Endodermal cell (in vitro differentiated cells): Measurements from ENCODE around the gene TKT. TPM values are rescaled to one million over a fixed set of nuclear protein-coding genes. Genes with fewer than 3 reads are reported as not detected.
A peak's percentile ranks its signal among the peaks of the same experiment; 100 is the strongest.

Experiments used
- DNase-seq: peaks from one replicate; pipeline ENCODE4 v3.0.0-alpha.2; 2017
- H3K27ac ChIP-seq: 2 replicates; pipeline ENCODE4 v1.5.1; 2013; ENCODE audit warnings: mild to moderate bottlenecking, low read depth, low read length, moderate library complexity
- H3K27me3 ChIP-seq: 2 replicates; pipeline ENCODE4 v1.6.1; 2013; ENCODE audit warnings: mild to moderate bottlenecking, low read length, moderate library complexity; ENCODE audit not compliant: insufficient read depth, control insufficient read depth, poor library complexity, severe bottlenecking
- H3K36me3 ChIP-seq: 2 replicates; pipeline ENCODE4 v1.7.0; 2013; ENCODE audit warnings: mild to moderate bottlenecking, low read length, moderate library complexity; ENCODE audit not compliant: control insufficient read depth, insufficient read depth
- H3K4me1 ChIP-seq: one replicate; pipeline ENCODE4 v1.7.0; 2013; ENCODE audit warnings: low read length; ENCODE audit not compliant: control insufficient read depth, insufficient read depth
- H3K4me3 ChIP-seq: 2 replicates; pipeline ENCODE4 v1.5.1; 2013; ENCODE audit warnings: mild to moderate bottlenecking, low read length, moderate library complexity
- H3K9ac ChIP-seq: 2 replicates; pipeline ENCODE4 v1.6.1; 2013; ENCODE audit warnings: mild to moderate bottlenecking, low read length, moderate library complexity; ENCODE audit not compliant: poor library complexity, severe bottlenecking; ENCODE audit errors: extremely low read depth
- H3K9me3 ChIP-seq: 2 replicates; pipeline ENCODE4 v1.6.1; 2013; ENCODE audit warnings: mild to moderate bottlenecking, low read length, moderate library complexity; ENCODE audit not compliant: control insufficient read depth
- H3K27ac Mint-ChIP-seq: 2 replicates; pipeline ENCODE4 v1.8.0; 2020; ENCODE audit warnings: mixed read lengths
- H3K27me3 Mint-ChIP-seq: 2 replicates; pipeline ENCODE4 v1.8.0; 2021; ENCODE audit warnings: mild to moderate bottlenecking, mixed read lengths; ENCODE audit not compliant: insufficient read depth
- H3K36me3 Mint-ChIP-seq: 2 replicates; pipeline ENCODE4 v1.8.0; 2020; ENCODE audit warnings: low read depth, mixed read lengths
- H3K4me1 Mint-ChIP-seq: 2 replicates; pipeline ENCODE4 v1.8.0; 2020; ENCODE audit warnings: mixed read lengths
- H3K4me3 Mint-ChIP-seq: 2 replicates; pipeline ENCODE4 v1.8.0; 2020; ENCODE audit warnings: mild to moderate bottlenecking, moderate library complexity, mixed read lengths
- H3K9me3 Mint-ChIP-seq: 2 replicates; pipeline ENCODE4 v1.8.0; 2020; ENCODE audit warnings: mild to moderate bottlenecking, mixed read lengths
- WGBS, 2 experiments: methylation state at CpG; one replicate each; pipeline versions ENCODE4 v1.1.5 to v1.1.7; 2013; ENCODE audit warnings: missing lambda C conversion rate in 2 of 2, mixed read lengths in 1 of 2; ENCODE audit not compliant: insufficient coverage in 1 of 2, insufficient read length in 1 of 2; 5-methylcytosine and 5-hydroxymethylcytosine counted together
- total RNA-seq, 2 donors: library from RNA; stranded (reverse); fragmentation: NEBNext Ultra II Directional in 1 of 2; extraction: Animal tissue kit (Norgen Biotek cat#: 25700) in 1 of 2; gene quantifications; 2 replicates in 1 of 2; 3 replicates in 1 of 2; pipeline ENCODE4 v1.2.1, GENCODE V29; 2021
- TF ChIP-seq, protein P1 (sequence below): fragments of 200-600 bp; sonication (generic); conservative IDR thresholded peaks from 2 replicates; pipeline ENCODE4 v1.5.0; 2021; ENCODE audit warnings: antibody characterized with exemption, mild to moderate bottlenecking

The TKT gene
- total RNA-seq, 2 donors from 2014 or later = 373 to 472 TPM

DNA sequence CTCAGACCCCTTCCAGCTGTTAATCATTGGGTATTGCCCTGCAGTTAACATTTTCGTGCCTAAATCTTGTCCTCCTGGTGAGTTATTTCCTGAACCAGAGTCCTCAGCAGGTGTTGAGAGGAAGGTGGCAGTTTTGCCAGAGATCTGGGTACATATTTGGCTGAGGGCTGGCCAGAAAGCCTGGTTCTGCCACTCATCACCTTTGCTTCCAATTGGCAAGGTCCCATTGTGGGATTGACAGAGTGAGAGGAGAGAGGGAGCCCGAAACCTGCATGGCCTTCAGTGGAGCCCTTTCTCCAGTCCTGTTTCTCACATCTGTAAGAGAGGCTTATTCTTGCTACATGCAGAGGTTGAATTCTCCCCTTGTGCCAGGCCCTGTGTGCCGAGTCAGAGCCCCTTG is 8.9 kb upstream of the TKT start:
- H3K9me3 ChIP-seq = no peaks in the 10 kb centered on the region
- 80 to 83% methylated on average over 1 to 3 of the region's 3 CpGs for WGBS, 2 experiments
- no peak overlapping the region for H3K27ac ChIP-seq
- no peak overlapping the region for H3K4me3 ChIP-seq
- H3K36me3 ChIP-seq = no peaks in the 10 kb centered on the region
- Mint-ChIP-seq H3K9me3 (no peaks in the 10 kb centered on the region), H3K27me3 (no peaks in the 10 kb centered on the region), H3K4me1 (peaks cover 18% of the 10 kb centered on the region), H3K27ac (no peak overlapping the region), H3K4me3 (no peak overlapping the region), H3K36me3 (no peaks in the 10 kb centered on the region)
- peak; percentile 52 for DNase-seq
- H3K27me3 ChIP-seq = no peaks in the 10 kb centered on the region
- TF ChIP-seq, protein P1, sequence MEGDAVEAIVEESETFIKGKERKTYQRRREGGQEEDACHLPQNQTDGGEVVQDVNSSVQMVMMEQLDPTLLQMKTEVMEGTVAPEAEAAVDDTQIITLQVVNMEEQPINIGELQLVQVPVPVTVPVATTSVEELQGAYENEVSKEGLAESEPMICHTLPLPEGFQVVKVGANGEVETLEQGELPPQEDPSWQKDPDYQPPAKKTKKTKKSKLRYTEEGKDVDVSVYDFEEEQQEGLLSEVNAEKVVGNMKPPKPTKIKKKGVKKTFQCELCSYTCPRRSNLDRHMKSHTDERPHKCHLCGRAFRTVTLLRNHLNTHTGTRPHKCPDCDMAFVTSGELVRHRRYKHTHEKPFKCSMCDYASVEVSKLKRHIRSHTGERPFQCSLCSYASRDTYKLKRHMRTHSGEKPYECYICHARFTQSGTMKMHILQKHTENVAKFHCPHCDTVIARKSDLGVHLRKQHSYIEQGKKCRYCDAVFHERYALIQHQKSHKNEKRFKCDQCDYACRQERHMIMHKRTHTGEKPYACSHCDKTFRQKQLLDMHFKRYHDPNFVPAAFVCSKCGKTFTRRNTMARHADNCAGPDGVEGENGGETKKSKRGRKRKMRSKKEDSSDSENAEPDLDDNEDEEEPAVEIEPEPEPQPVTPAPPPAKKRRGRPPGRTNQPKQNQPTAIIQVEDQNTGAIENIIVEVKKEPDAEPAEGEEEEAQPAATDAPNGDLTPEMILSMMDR = no peak
- H3K4me1 ChIP-seq = peaks cover 3% of the 10 kb centered on the region
- H3K9ac ChIP-seq = no peak overlapping the region

DNA sequence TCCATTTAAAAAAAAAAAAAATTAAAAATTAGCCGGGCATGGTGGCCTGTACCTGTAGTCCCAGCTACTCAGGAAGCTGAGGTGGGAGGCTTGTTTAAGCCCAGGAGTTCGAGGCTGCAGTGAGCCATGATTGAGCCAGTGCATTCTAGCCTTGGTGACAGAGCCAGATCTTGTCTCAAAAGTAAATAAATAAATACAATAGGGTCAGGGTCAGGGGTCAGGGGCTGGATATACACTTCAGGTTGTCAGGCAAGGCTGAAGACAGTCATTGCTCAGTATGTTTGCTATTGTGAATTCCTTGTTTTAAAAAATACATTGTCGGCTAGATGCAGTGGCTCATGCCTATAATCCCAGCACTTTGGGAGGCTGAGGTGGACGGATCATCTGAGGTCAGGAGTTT is 8.1 kb upstream of the TKT start:
- peaks cover 5% of the 10 kb centered on the region for H3K4me1 ChIP-seq
- no peaks in the 10 kb centered on the region for H3K27me3 ChIP-seq
- H3K27ac ChIP-seq = no peak overlapping the region
- no peaks in the 10 kb centered on the region for H3K9me3 Mint-ChIP-seq
- DNase-seq = no peak
- no peak overlapping the region for H3K4me3 Mint-ChIP-seq
- H3K36me3 ChIP-seq = no peaks in the 10 kb centered on the region
- peaks cover 25% of the 10 kb centered on the region for H3K4me1 Mint-ChIP-seq
- H3K4me3 ChIP-seq = no peak overlapping the region
- TF ChIP-seq, protein P1 = no peak
- H3K9ac ChIP-seq = no peak overlapping the region
- no peaks in the 10 kb centered on the region for H3K36me3 Mint-ChIP-seq
- no peaks in the 10 kb centered on the region for H3K27me3 Mint-ChIP-seq
- H3K27ac Mint-ChIP-seq = no peak overlapping the region
- no peaks in the 10 kb centered on the region for H3K9me3 ChIP-seq
- WGBS, 2 experiments = 92 to 95% methylated on average over 2 to 4 of the region's 4 CpGs

DNA sequence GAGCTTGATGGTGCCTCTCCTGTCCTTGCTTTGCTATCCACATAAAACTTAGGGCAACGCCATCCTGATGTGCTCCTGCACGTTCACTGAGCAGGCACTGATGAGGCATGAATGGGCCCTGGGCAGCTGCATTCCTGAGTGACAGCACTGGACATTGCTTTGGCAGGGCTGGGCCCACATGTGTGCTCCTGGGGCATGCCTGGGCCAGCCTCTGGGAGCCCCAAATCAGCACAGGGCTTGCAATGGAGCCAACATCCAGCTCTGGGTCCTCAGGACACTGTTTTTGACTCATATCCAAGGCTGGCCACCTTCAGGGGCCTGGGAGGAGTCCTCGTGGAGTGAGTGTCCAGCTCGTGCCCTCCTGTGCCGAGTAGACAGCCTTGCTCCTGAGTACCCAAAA is 5.9 kb upstream of the TKT start:
- Histone ChIP-seq H3K9me3 (no peaks in the 10 kb centered on the region), H3K27ac (no peak overlapping the region), H3K36me3 (no peaks in the 10 kb centered on the region), H3K27me3 (no peaks in the 10 kb centered on the region), H3K9ac (no peak overlapping the region), H3K4me1 (peaks cover 9% of the 10 kb centered on the region), H3K4me3 (no peak overlapping the region)
- 91 to 100% methylated on average over 3 to 5 of the region's 5 CpGs for WGBS, 2 experiments
- Mint-ChIP-seq H3K4me3 (no peak overlapping the region), H3K27me3 (no peaks in the 10 kb centered on the region), H3K4me1 (peaks cover 35% of the 10 kb centered on the region), H3K27ac (no peak overlapping the region), H3K36me3 (no peaks in the 10 kb centered on the region), H3K9me3 (no peaks in the 10 kb centered on the region)
- TF ChIP-seq, protein P1 = no peak
- DNase-seq = no peak
